Adrenal gland (tissue), 12 donors: ENCODE measurements around the gene SRCAP. TPM values are rescaled to one million over a fixed set of nuclear protein-coding genes. Genes with fewer than 3 reads are reported as not detected.
A peak's percentile ranks its signal among the peaks of the same experiment; 100 is the strongest.

ENCODE experiments used
- DNase-seq, 7 donors: peaks; one replicate each; pipeline ENCODE4 v3.0.0-alpha.2; 2019 to 2020
- H3K27ac ChIP-seq, 5 donors: fragments of 200-600 bp; sonication (generic) in 4 of 5; 1 replicate in 3 of 5; 2 replicates in 2 of 5; pipeline versions ENCODE4 v1.5.1 to v1.8.0; 2016 to 2020; ENCODE audit warnings: mild to moderate bottlenecking in 1 of 5
- H3K27me3 ChIP-seq: fragments of 200-600 bp; 2 replicates; pipeline ENCODE4 v1.8.0; 2021
- H3K36me3 ChIP-seq, 2 donors: fragments of 200-600 bp; replicated peaks in 1 of 2; 1 replicate in 1 of 2; 2 replicates in 1 of 2; pipeline versions ENCODE4 v1.5.1 to v1.8.0; 2018 to 2022
- H3K4me1 ChIP-seq, 2 donors: fragments of 200-600 bp; replicated peaks in 1 of 2; 1 replicate in 1 of 2; 2 replicates in 1 of 2; pipeline versions ENCODE4 v1.5.1 to v1.8.0; 2018 to 2021
- H3K4me3 ChIP-seq, 4 donors: fragments of 200-600 bp; sonication (generic) in 3 of 4; one replicate each; pipeline ENCODE4 v1.5.1; 2016 to 2018
- H3K9me3 ChIP-seq, 3 donors: fragments of 200-600 bp; sonication (generic) in 1 of 3; replicated peaks in 1 of 3; 1 replicate in 2 of 3; 2 replicates in 1 of 3; pipeline versions ENCODE4 v1.5.1 to v1.8.0; 2016 to 2021
- POLR2A ChIP-seq, 2 donors: fragments of 450-650 bp; IDR thresholded peaks; one replicate each; pipeline ENCODE4 v1.6.1; 2017; ENCODE audit warnings: antibody characterized with exemption in 2 of 2, mild to moderate bottlenecking in 2 of 2, moderate library complexity in 1 of 2
- WGBS, 4 donors: extraction: QIAGEN DNeasy Blood & Tissue Kit in 2 of 4; methylation state at CpG; one replicate each; pipeline versions ENCODE4 v1.1.5 to v1.1.7; 2013 to 2017; 5-methylcytosine and 5-hydroxymethylcytosine counted together
- intact Hi-C, 2 donors: fragments of 100-400 bp; cut with DNase I; formaldehyde crosslinking; loops; one replicate each; pipeline versions ENCODE4 v1.14.1 to v1.15.0; 2022 to 2023
- polyA plus RNA-seq, 3 donors: library from polyadenylated mRNA; stranded (reverse); fragments of 200-250 nt in 2 of 3; fragments of 350-450 nt in 1 of 3; fragmentation: Illumina TruSeq in 1 of 3; extraction: RNeasy Lipid Tissue Mini Kit (QIAGEN cat#74804) in 1 of 3; gene quantifications; one replicate each; pipeline ENCODE4 v1.2.3, GENCODE V29; 2013 to 2014
- total RNA-seq, 9 donors: library from RNA; depleted of rRNA in 4 of 9; stranded (reverse); fragments of >200 nt in 4 of 9; fragments of 120-200 nt in 1 of 9; fragmentation: NEBNext Ultra II Directional in 1 of 9; extraction: Animal tissue kit (Norgen Biotek cat#: 25700) in 1 of 9; gene quantifications; one replicate each; pipeline versions ENCODE4 v1.1.0 to v1.2.4, GENCODE V29; 2013 to 2023
- TF ChIP-seq, protein P1 (sequence below), 6 experiments: fragments of 450-650 bp in 4 of 6; fragments of 200-600 bp in 2 of 6; sonication (generic) in 1 of 6; IDR thresholded peaks; 1 replicate in 5 of 6; 2 replicates in 1 of 6; pipeline versions ENCODE4 v1.5.1 to v1.8.0; 2016 to 2021; ENCODE audit warnings: antibody characterized with exemption in 6 of 6, mild to moderate bottlenecking in 2 of 6, moderate library complexity in 1 of 6
- donor health status: healthy with polysubstance abuse.
- donor health status: Bipolar disorder and iron deficiency.
- donor health status: DM: yes; HTN: yes; CAD: no.
- donor health status: DM: no; HTN: no; CAD: no.
- donor health status: DM: no; HTN: no; CAD: no.
- donor health status: DM: yes; HTN: yes; CAD: no.

The SRCAP gene
- total and polyA plus RNA-seq, 12 donors = 3.7 to 82.4 (median 46.6) TPM

DNA sequence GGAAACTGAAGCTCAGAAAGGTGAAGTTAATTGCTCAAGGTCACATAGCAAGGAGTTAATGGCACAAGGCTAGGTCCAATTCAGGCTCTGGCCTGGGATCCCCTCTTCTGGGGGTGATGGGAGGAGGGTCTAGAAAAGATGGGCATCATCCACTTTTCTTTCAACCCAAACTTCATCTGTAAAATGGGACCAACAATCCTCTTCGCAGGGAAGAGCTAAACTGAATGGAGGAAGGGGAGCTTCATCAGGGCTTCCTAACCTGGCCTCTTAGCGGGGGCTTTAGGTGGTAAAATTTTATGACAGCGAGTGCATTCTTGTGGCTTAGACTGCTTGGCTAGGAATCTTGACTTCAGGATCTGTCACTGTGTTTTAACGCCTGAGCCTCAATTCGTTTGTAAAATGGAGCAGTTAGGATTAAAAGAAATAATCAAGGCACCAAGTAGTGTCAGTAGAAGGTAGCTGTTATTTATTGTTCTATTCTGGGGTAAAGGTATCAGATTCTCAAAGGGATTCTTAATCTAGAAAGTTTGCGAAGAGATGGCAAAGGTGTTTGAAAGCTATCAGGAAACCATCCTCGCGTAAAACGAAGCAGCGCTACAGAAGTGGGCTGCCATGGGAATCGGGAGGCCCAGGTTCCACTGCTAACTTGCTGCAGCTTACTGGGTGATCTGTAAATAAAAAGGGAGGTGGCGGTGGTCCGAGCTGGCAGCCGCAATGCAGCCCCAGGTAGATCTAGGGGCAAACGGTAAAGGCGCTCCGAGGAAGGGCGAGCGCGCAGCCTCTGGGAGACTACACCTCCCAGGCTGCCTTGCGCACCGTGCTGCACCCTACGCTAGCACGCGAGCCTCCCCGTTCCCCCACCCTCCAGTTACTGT lies 1.5 kb upstream of the SRCAP start:
- 12 to 22% (median 20%) methylated on average over 14 to 26 of the region's 26 CpGs for WGBS, 4 donors
- DNase-seq = peak in 1 of 7 donors; percentile 99
- Histone ChIP-seq H3K9me3 (no peaks in the 10 kb centered on the region), H3K4me1 (peaks cover 8 to 21% of the 10 kb centered on the region in 2 donors), H3K4me3 (peak overlapping the region in 3 of 4 donors; percentile 79 to 95 (median 79)), H3K27me3 (no peaks in the 10 kb centered on the region), H3K27ac (peak overlapping the region; percentile 96 to 100 (median 99)), H3K36me3 (peaks cover 0 to 25% of the 10 kb centered on the region in 2 donors)
- intact Hi-C loops = no loop called here
- no peak for TF ChIP-seq POLR2A (IDR thresholded peaks at IDR 0.05)
- TF ChIP-seq, protein P1, sequence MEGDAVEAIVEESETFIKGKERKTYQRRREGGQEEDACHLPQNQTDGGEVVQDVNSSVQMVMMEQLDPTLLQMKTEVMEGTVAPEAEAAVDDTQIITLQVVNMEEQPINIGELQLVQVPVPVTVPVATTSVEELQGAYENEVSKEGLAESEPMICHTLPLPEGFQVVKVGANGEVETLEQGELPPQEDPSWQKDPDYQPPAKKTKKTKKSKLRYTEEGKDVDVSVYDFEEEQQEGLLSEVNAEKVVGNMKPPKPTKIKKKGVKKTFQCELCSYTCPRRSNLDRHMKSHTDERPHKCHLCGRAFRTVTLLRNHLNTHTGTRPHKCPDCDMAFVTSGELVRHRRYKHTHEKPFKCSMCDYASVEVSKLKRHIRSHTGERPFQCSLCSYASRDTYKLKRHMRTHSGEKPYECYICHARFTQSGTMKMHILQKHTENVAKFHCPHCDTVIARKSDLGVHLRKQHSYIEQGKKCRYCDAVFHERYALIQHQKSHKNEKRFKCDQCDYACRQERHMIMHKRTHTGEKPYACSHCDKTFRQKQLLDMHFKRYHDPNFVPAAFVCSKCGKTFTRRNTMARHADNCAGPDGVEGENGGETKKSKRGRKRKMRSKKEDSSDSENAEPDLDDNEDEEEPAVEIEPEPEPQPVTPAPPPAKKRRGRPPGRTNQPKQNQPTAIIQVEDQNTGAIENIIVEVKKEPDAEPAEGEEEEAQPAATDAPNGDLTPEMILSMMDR (IDR thresholded peaks at IDR 0.05) = no peak

DNA sequence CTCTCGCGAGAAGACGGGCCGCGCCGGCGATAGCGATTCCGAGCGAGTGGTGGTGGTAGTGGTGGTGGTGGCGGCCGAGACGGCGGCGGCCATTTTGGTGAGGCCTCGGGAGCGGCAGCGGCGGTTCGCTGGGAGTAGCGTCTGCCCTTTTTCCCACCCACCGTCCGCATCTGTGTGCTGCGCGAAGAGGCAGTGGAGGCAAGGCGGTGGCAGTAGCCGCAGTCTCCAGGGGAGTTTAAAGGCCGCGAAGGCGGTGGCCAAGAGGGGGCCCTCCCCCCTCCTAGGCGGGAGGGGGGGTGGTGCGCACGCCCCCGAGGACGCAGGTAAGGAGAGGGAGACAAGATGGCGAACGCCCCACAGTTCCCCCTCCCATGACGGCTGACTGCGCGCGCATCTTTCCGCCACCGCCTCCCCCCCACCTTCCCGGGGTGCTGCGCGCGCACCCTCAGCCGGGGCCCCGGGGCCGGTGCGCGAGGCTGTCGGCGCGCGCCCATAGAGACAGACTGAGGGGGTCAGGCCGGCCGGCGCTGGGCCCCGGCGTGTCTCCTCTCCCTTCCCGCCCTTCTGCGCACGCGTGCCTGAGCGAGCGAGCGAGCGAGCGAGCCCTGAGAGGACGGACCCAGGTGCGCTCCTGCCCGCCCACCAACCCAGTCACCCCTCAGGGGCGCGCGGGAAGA lies 694 bp upstream of the SRCAP start:
- 0 to 3% (median 0%) methylated on average over 5 to 76 of the region's 76 CpGs for WGBS, 4 donors
- TF ChIP-seq, protein P1 (IDR thresholded peaks at IDR 0.05) = peak in 1 of 6 experiments; percentile 18
- peak; percentile 94 to 98 for TF ChIP-seq POLR2A (IDR thresholded peaks at IDR 0.05)
- Histone ChIP-seq H3K36me3 (peaks cover 0 to 32% of the 10 kb centered on the region in 2 donors), H3K27me3 (no peaks in the 10 kb centered on the region), H3K27ac (peak overlapping the region; percentile 96 to 100 (median 99)), H3K4me1 (peaks cover 8 to 21% of the 10 kb centered on the region in 2 donors), H3K4me3 (peak overlapping the region; percentile 79 to 95 (median 84)), H3K9me3 (no peaks in the 10 kb centered on the region)
- intact Hi-C loops = no loop called here
- peak; percentile 93 to 99 (median 99) for DNase-seq

DNA sequence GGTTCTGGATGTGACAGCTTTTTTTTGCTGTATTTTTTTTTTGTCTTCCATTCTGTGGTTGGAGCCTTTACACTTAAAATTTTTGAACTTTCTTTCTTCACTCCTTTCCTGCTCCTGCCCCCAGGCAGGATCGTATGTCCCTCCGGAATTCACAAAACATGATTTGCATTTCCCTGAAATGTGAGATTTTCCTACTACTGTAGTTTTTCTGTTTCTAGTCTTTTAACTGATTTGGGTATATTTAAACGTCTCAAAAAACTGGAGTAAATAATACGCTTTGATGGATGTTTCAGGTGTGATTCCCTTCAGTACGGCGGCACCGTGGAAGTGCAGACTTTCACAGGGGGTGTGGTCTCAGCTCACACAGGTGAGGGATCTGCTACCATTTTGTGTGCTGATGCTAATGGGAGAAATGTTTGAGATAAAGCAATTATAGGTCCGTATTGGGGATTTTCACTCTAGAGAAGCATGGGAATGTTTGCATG lies 686 bp downstream of the SRCAP start:
- DNase-seq = no peak
- 34 to 41% (median 37%) methylated on average over 8 of the region's 8 CpGs for WGBS, 4 donors
- intact Hi-C loops = loop anchor here in 1 of 2 donors (10.0 kb wide), 1 partner anchor 55 kb away; no protein-coding TSS in a partner anchor
- H3K27me3 ChIP-seq = no peaks in the 10 kb centered on the region
- H3K4me3 ChIP-seq = peak overlapping the region in 2 of 4 donors; percentile 90 to 95
- no peak for TF ChIP-seq POLR2A (IDR thresholded peaks at IDR 0.05)
- TF ChIP-seq, protein P1 (IDR thresholded peaks at IDR 0.05) = no peak
- H3K4me1 ChIP-seq = peaks cover 8 to 21% of the 10 kb centered on the region in 2 donors
- peak overlapping the region in 4 of 5 donors; percentile 96 to 100 (median 99) for H3K27ac ChIP-seq
- no peaks in the 10 kb centered on the region for H3K9me3 ChIP-seq
- H3K36me3 ChIP-seq = peaks cover 0 to 46% of the 10 kb centered on the region in 2 donors

- H3K36me3 ChIP-seq = peaks cover 0 to 54% of the 10 kb centered on the region in 2 donors
Measured at GRCh38 chr16:30700491-30700890, 1.5 kb downstream of the SRCAP start.

More at GRCh38 chr16:30700491-30700890, 1.5 kb downstream of the SRCAP start:
- Histone ChIP-seq H3K27ac (no peak overlapping the region), H3K27me3 (no peaks in the 10 kb centered on the region), H3K4me3 (no peak overlapping the region), H3K9me3 (no peaks in the 10 kb centered on the region), H3K4me1 (peaks cover 8 to 21% of the 10 kb centered on the region in 2 donors)
- intact Hi-C loops = loop anchor here in 1 of 2 donors (10.0 kb wide), 1 partner anchor 54 kb away; no protein-coding TSS in a partner anchor
- WGBS, 4 donors = 35 to 45% (median 44%) methylated on average over 9 of the region's 9 CpGs
- peak in 3 of 7 donors; percentile 40 to 44 (median 43) for DNase-seq
- TF ChIP-seq, protein P1 (IDR thresholded peaks at IDR 0.05) = no peak
- no peak for TF ChIP-seq POLR2A (IDR thresholded peaks at IDR 0.05)
